Stimulated activated CD4-positive, alpha-beta T cell treated with anti-CD3 and anti-CD28 coated beads, Interleukin-2, amount 100 ng/mL, for 48 hours (primary cell): ENCODE results near the gene LIN52.

Source experiments
- DNase-seq, 2 donors: peaks; one replicate each; pipeline ENCODE4 v3.0.0-alpha.2; 2020

LIN52 gene

DNA sequence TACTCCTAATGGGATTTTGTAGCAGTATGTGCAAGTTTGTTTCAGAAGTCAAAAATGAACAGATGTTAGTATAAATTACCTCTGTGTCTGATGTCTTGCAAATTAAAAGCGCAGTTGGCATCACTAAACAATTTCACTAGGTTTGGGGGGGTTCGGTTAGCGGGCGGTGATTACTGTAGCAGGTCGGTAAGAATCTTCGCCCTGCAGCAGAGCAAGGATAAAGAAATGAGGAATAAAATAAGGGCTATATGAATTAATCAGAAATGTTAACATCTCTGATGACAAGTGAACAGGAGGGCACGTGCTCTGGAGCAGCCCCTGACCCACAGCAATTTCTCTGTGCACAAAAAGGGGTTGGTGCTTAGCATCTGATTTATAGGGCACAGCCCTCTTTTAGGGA lies 110.9 kb downstream of the LIN52 start:
- DNase-seq, result no peak

DNA sequence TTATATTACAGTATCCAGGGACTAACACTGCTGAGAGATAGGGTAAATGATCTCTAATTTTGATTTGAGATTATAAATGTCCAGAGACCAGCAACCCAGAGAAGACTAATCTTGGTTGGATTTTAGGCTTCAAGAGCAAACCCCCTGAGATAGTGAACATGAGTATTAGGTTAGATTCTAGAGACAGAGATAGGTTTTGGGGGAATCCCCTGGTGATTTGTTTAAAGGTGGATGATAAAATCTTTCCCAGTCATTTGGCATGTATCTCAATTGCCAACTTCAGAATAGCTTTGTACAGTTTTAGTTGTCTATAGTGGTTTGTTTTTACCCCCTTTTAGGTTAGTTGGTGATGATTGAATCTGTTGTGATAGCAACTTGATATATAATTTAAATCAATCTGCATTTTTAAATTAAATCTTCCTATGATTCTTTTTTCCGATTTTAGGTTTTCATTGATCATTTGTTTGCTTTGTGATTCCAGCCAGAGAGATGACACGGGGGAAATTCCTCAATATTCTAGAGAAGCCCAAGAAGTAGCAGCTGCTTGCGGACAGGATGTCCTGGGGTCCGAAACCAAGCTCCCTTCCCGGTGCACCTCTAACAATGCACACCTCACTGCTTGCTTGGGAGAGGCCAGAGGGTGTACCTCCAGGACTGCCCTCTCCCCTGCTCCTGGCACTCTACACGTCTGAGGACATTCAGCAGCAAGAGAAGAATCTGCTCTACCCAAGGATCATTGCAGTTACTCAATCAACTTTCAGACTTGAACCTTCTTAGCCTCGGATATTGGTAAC lies 113.9 kb downstream of the LIN52 start:
- DNase-seq, result no peak

DNA sequence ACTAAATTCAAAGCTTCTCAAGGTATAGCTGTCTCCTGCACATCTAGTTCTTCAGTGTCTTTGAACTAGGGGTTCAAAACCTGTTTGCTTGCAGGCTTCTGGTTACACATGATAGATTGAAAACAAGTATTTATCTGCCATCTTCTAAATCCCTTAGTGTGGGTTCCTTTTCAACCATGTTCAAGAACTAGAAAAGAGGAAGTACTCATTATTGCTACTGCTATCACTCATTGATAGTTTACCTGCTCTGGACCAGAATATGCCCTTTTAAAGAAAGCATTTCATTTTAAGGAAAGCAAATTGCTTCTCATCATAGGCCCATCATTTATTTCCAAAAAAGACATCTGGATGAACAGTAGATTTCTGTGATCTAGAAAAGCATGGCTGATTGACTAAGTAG lies 117.4 kb downstream of the LIN52 start:
- no peak for DNase-seq

DNA sequence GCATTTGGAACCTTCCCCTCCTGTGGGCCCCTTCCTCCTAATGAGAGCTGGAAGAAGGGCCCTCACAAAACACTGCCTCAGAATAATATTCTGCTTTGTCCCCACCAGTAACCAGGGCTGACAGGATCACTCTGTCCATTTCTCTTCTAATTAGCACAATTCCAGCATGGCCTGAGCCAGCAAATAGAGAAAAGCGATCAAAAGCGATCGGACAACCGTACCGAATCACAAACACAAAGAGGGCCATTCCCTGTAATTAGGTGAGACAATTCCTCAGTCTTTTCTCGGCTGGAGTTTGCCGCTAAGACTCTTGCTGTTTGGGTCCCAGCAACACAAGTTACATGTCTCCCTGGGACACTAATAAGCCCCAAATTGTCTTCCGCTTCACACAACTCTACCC lies 118.9 kb downstream of the LIN52 start:
- DNase-seq, result no peak

DNA sequence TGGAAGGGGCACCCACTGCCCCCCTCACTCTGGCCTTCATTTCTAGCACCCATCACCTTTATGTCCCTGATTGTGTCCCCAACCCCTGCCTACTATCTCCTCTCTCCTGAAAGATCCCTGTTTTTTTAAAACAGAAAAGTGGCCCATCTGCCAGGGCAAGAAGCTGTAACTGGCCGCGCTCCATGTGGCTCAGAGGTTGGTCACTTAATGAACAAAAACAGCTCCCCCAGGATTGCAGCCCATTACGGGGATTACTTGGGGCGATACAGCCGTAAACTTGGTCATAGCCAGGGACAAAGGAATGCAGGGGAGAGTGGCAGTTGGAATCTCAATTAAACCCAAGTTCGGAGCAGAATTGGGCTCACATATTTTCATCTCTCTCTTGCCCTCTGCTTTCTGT lies 119.7 kb downstream of the LIN52 start:
- DNase-seq, result no peak

DNA sequence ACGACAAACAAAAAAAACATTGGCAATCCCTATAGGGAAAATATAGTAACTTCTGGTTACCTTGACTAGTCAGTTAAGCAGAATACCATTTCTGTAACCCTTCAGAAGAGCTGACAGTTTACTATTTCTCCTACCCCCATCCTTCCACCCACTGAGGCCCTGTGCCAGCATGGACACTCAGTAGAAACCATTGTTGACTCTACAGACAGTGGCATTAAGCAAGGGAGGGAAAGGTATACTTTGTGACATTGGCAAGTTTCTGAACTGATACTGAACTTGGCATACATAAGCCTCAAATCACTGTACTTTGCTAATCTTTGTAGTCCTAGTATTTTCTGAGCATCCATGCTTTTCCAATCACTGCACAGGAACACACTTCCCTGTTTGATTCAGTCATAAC lies 121.1 kb downstream of the LIN52 start:
- DNase-seq, result no peak

DNA sequence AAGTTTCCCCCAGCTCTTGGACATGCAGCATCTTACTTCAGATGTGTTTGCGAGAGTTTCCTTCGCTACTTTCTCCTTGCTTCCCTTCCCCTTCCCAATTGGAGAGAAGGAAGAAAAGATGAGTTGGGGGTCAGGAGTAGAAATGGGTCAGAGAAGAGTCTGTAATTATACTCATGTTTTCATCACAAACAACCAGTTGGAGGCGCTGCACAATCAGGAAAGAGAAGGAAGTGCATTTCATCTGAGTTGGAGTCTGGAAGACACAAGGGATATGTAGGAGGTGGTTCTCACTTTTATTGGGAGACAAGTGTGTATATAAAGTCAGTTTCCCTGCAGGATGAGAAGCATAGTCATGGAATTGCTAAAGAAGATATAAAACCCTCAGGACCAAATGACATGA lies 123.2 kb downstream of the LIN52 start:
- DNase-seq, result no peak

DNA sequence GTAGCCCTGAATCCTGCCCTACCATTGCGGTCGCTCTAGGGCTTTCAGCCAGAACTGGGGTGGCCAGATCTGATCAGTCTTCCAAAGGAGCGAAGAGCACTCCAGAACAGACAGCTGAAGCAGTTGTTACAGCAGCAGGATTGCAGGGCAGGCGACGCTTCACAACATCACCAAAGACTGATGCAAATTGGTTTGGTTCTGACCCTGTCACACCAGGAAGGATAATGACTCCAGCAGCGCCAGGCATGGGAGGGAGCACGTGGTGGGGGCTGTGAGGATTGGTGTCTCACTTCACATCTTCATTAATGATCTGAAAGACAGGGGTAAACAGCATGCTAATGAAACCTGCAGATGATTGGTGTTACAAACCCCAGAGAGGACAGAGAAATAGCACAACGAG lies 123.9 kb downstream of the LIN52 start:
- no peak for DNase-seq

DNA sequence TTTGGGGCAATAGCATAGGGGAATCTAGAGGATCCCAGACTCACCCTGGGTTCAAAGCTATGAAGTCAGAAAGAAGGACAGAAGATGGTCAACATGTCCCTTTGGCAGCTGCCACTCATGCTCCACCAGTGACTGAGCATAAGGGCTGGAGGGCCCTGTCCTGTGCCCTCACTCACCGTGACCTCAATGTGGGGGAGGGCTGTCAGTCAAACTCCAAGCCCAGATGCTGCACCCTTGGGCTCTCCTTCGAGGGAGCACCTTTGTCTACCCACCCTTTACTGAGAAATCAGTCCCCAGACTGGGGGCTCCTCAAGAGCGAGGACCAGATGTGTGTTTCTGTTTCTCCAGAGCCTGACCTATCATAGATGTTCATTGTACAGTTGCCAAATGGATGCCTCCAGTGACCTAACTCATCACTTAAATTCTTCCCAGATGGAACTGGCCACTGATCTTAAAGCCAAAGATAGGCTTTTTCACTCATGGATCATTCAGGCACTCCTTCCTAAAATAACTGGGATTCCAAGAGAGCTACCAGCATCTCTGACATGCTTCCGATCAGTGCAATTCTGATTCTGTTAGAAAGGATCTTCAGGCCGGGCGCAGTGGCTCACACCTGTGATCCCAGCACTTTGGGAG lies 127.3 kb downstream of the LIN52 start:
- DNase-seq, result no peak

DNA sequence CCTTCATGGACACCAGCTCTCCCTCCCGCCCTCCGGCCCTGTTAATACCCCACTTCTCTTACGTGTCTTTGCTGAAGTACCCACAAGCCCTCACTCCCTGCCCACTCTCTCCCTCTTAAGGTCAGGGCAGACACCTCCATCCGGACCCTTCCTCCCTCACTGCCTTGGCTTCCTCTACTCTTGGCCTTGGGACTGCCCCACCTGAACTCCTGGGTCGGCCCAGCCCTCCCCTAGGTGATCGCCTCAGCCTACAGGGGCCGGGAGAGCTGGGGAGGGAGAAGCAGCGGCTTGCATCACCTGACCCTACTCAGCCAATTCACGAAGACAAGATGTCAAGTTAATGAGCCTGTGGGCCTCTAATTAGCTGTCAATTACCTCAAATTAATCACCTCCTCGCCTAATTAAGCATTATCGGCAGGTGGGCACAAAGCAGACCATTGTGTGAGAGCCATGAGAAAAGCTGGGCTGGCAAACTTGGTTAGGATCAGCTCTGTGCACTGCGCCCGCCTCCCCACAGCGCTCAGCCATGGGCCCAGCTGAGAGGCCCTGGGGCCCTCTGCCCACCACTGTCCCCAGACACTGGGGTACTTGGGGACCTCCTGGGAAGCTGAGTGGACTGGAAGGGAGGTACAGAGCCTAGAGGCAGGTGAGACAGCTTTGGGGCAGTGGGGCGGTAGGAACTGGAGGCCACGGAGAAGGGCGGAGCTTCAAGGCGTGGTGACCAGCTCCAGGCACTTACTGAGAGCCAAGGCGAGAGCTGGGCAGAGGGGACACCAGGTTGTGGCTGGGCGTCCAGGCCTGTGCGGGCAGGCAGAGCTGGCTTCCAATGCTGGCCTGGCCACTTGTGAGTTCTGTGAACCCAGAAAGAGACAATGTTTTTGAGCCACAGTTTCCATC lies 129.4 kb downstream of the LIN52 start:
- DNase-seq, result no peak

DNA sequence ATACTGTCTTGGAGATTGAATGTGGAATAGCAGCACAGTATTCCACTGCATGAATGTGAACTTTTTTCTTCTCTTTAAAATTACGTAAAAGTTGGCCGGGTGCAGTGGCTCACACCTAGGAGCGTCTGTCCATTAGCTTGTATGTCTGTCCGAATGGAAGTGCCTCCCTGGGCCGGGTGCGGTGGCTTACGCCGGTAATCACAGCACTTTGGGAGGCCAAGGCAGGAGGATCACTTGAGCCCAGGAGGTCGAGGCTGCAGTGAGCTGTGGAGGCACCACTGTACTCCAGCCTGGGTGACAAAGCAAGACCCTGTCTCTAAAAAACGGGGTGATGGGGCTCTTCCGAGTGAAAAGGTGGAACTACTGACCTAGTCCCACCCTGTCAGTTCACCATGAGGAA lies 131.9 kb downstream of the LIN52 start:
- no peak for DNase-seq

DNA sequence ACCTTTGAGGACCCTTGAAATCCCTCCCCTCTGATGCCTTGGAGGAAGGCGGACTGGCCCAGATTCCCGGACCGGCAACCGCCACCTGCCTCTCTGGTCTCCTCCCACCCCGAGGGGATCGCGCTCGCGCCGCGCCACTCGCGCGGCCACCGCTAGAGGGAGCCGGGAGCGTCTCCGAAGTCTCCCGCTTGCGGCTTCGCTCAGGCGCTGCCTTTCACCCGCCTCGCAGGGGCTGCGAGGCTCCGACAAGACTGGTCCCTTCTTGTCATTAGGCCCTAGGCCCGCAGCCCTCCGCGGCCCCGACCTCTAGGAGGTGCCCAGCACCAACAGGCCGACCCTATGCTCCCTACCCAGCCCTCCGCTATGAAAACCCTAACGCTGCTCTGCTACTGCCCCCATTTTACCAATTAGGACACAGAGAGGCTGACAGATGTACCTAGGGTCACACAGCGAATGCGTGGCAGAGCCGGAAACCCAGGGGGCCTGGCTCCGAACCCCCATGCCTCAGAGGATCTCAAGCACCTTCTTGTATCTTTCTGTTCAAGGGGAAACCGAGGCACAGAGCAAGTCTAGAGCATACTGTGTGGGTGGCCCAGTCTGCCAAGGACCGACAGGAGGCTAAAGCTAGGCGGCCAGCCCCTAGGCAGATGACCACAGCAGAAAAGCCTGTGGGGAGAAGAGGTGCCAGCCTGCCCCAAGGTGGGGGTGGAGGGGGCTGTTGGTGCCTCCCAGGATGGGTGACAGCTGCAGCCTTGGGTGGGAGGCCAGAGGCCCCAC lies 133.1 kb downstream of the LIN52 start:
- DNase-seq, result peak; percentile 84 to 85

DNA sequence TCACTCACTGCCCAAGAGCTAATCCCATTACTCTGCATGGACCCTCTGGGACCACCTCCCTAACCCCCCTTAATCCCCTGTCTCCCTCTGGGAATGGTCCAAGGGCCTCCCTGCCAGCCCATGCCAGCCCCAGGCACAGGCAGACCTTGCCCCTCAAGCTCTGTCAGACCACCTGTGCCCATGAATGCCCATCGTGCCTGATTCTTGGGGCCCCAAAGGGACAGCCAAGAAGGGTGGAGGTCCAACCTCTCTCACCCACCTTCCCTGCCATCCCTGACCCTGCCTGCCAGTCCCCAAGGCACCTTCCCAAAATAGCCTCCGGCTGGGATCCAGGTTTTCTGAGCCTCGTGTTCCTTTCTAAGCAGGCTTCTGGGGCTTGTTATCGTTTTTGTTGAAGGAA lies 133.7 kb downstream of the LIN52 start:
- no peak for DNase-seq

DNA sequence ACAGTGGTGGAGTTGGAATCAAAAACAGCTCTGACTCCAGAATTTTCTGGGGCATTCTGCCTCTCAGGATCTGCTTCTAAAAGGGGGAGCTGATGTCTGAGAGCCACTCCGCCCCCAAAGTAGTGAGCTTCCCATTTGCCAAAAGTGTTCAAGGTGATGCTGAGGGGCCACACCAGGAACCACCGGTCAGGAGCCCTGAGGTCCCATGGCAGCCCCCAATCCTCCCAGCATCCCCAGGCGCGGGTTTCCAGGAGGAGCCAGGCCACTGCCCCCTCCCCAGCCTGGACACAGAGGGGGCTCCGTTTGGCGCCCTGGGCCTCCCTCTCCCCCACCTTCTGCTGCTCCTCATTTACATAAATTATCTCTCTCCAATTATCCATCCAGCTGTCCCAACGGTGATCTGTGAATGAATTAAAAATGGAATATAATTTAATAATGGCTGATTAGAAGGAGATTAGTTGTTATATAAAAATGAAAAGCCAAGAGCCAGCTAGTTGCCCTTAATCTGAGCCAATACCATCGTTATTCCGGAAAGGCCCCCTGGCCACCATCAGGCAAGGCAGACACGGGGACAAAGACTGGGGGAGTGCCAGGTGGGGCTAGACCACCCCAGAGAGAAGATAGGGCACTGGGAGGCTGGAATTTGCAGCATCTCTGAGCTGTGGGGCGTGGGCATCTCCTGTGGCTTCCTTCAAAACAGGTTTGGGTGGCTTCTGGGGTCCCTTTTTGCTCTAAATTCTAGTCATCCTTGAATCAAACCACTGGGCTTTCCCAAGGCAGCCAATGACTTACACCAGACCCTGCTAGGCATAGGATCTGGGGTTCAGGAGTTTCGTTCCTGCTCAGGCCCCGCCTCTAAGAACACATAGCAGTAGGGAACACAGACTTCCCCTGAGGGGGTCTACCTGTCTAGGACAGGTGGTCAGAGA lies 134.8 kb downstream of the LIN52 start:
- DNase-seq, result no peak

DNA sequence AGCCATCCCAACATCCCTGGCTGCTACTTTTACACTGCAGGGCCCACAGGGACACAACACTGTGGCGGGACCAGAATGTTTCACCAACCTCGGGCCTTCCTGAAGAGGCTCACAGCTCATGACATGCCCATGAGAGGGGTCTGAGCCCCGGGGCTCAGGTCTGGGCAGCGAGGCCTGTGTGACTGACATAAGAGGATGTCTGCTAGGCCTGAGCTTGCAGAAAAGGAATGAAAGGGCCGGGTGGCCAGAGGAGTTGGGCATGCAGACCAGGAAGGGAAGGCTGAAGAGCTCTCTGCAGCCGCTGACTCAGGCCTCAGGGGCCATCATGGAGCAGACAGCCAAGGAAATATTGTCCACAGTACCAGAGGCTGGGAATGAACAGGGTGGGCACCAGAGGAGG lies 136.2 kb downstream of the LIN52 start:
- DNase-seq, result no peak

DNA sequence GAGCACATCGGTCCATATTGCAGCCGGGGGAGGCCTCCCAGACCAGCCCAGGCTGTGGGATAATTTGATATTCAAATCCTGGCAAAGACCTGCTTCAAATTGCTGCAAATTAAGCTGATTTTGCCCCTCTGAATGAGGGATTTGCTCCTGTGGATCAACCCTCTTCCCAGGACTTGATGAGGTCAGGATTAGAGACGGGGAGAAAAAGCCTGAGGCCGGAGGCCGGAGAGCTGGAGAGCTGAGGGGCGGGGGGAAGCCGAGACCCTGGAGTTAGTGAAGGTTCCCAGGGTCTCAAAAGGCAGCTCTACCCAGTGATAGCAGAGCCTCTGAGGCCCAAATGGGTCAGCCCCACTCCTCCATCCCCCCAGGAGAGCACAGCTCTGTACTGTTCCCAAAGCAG lies 137.0 kb downstream of the LIN52 start:
- no peak for DNase-seq

DNA sequence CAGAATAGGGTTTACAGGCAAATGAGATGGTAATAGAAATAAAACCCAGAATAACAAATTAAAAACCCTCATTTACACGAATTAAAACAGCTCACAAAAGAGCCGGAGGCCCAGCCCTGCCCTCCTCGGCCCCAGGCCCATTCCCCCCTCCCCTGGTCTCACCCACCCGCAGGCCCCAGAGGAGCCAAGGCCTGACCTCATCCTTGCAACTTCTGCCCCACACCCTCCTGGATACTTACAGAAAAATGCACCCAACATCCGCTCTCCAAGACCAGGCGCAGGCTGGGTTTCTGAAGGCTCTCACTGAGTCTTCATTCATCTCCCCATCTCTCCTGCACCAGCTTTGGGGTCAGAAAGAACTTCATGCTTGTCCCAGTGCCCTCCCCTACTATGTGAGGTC lies 138.3 kb downstream of the LIN52 start:
- DNase-seq, result no peak

DNA sequence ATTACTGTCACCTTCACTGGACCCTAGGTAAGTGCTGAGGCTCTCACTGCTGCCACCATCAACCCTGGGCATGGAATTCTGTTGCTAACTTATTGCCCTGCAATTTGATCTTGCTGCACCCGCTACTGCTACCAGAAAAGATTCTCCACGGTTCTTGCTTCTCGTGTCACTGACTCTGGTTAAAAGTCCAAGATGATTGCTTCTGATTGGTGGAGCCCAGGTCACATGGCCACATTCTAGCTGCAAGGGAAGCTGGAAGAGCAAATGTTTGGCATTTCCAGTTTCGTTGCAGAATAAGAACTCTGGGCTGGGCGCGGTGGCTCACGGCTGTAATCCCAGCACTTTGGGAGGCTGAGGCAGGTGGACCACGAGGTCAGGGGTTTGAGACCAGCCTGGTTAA lies 147.0 kb downstream of the LIN52 start:
- DNase-seq, result no peak

DNA sequence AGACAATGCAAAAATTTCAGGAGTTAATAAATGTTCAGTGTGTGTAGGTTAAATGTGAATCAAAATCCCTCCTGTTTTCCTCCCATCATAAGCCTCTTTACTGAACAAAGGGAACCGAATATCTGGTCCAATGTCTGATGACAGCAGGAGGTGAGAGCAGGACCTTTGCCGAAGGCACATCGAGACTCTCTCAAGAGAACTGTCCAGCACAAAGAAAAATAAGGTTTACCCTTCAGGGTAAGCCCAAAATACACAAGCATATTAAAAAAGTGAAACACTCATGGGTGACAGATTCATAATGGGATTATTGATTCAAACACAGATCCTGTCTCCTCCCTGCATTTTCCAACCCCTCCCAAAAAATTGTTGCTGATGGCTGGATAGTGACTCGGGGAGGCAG lies 150.3 kb downstream of the LIN52 start:
- DNase-seq, result no peak

DNA sequence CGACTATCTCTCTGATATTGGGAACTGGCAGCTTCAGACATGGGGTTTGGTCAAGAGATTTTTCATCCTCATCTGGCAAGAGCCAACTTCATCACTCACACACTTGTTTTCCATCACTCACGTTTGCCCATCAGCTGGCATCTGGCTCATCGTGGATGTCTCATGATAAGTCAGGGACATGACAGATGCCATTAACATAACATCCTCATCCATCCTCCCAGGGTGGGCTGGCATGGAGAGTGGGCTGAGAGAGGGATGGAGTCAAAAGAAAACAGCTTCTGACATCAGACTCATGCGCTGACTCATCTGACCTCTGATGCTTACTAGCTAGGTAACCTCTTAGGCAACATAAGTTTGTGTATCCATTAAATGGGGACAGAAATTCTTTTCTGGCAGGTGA lies 152.7 kb downstream of the LIN52 start:
- no peak for DNase-seq

DNA sequence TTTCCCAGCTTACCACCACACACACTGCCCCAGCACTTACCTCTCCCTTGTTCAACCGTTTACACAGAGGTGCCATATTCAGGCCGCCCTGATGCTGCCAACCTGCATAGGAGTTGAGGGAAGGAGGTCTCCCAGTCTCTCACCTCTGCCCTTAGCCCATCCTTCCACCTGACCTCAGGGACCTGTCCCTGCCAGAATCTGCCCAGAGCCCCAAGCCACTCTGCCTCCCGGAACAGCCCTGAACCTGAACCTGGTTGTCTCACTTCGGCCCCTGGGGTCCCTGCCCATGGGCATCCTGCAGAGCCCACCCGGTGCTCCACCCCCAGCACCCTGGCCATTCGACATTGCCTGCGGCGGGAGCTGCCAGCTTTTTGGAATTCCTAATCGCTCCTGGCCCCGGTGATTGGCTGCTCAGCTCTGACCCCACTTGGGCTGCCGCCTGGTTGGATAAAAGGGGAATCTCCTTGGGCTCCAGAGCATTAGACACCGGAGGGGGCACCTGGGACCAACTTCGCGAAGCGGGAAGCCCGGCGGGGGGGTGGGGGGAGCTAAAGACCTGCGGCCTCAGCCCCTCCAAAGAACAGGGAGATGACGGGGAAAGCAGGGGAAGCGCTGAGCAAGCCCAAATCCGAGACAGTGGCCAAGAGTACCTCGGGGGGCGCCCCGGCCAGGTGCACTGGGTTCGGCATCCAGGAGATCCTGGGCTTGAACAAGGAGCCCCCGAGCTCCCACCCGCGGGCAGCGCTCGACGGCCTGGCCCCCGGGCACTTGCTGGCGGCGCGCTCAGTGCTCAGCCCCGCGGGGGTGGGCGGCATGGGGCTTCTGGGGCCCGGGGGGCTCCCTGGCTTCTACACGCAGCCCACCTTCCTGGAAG lies 154.5 kb downstream of the LIN52 start, which contains the start of gene VSX2:
VSX2 (plus strand) TSS at position 476 of the 874 bp plus-strand sequence; CDS start at position 589, 113 bp downstream.
- no peak for DNase-seq
